ENCODE measurements around the gene CPSF3. TPM values are rescaled to one million over a fixed set of nuclear protein-coding genes. Genes with fewer than 3 reads are reported as not detected.

CPSF3 gene
- total RNA-seq, result 45.5 and 66.6 TPM in 2 replicates

GRCh38 chr2:9423100-9423921 is at the start of gene CPSF3, which contains the start of gene ITGB1BP1:
Gene CPSF3 (plus strand): TSS chr2:9423654. CDS start chr2:9423774, 120 bp downstream.
Gene ITGB1BP1 (minus strand): TSS chr2:9423528. CDS start chr2:9418697, 4,831 bp downstream.

DNA sequence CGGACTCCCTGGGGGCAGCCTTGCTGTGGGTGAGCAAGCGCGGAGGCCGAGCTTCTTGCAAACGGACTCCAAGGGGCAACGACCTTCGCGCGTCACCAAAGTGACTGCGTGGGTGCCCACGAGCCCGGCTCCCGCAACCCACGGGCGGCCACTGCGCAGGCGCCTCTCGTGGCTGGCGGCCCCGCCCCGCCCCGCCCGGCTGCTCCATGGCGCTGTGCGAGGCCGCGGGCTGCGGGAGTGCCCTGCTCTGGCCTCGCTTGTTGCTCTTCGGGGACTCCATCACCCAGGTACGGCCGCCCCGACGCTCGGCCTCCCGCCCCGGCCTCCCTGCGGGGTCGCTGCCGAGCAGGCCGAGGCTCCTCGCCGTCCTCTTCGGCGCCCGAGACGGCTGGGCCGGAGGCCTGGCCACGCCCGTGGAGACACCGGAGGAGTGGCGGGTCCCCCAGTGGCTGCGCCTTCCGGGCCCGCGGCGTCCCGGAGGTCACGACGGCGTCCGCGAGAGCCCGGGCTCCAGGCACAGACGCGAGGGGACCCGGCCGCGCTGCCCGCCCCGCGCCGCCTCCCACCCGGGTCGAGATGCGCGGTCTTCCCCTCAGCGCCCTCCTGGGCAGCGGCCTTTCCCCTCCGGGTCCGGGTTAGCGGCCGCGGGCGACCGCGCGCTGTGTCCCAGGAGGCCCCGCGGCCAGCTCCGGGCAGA is 51.1 kb downstream of the CPSF3 start, which contains the start of gene IAH1:
TSS of gene IAH1 (plus strand) at position 191 of the 697 bp plus-strand sequence. CDS start at position 207, 16 bp downstream.

Other genes with a start within 250 kb of the CPSF3 start
- gene ASAP2, start 216.8 kb upstream of the CPSF3 start, total RNA-seq, result 25.6 and 33.1 TPM in 2 replicates
- 24.9 and 33.7 TPM in 2 replicates for gene ITGB1BP1, start 126 bp upstream of the CPSF3 start, total RNA-seq
- gene IAH1, start 50.9 kb downstream of the CPSF3 start, total RNA-seq, result 35.2 and 38.4 TPM in 2 replicates
- gene ADAM17, start 132.2 kb downstream of the CPSF3 start, total RNA-seq, result 116 and 123 TPM in 2 replicates
- gene YWHAQ, start 207.3 kb downstream of the CPSF3 start, total RNA-seq, result 197 and 290 TPM in 2 replicates

Measured in nasal cavity respiratory epithelium epithelial cell of viscerocranial mucosa (primary cell).